ENCODE results near the gene PLEKHG3.

DNA sequence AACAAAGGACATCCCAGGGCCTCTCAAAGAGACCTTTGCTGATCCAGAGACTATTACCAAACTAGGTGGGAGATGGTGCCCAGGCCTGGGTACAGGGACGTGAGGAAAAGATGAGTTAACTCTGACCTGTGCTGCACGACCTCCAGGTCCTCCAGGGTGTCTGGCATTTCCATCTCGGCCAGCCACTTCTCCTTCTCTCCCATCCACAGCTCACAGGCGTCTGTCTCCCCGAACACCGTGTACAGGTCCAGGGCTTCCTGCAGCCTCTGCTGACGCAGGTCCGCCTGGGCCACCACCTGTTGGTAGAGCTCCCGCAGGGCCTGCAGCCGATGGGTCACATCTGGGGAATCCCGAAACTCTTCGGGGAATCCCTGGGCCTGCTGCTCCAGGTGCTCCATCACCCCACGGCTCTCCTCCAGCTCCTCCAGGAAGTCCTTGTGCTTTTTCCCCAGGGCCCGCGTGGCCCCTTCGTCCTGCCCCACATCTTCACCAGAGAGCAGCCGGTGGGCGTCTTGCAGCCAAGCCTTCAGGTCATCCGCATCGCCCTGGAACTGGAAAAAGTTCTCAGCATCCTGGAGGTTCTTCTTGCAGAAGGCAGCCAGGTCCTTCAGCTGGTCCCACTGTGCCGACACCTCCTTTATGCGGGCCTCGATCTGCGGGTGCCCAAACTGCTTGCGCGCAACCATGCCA is 88.8 kb downstream of the PLEKHG3 start:
- TF ChIP-seq POLR2A (IDR thresholded peaks at IDR 0.05; ENCODE audit: low read depth, low read length) (no peak), POLR2AphosphoS5 (IDR thresholded peaks at IDR 0.05; ENCODE audit: low read depth, low read length) (no peak), POU2F2 (IDR thresholded peaks at IDR 0.05; ENCODE audit: low read depth, low read length) (no peak), TAF1 (IDR thresholded peaks at IDR 0.05; ENCODE audit: low read depth, low read length) (no peak), SPI1 (IDR thresholded peaks at IDR 0.05; ENCODE audit: low read depth, low read length) (no peak)

All from GM12891 (cell line).